ENCODE results near the gene IRX4.
A peak's percentile ranks its signal among the peaks of the same experiment; 100 is the strongest.

Gene IRX4

GRCh38 chr5:1883120-1883924 lies 597 bp upstream of the IRX4 start:
- DNase-seq (ENCODE audit: extremely low spot score) = peak; percentile 73
- TF ChIP-seq L3MBTL2 (conservative IDR thresholded peaks at IDR 0.05) (peak; percentile 74), NFRKB (IDR thresholded peaks at IDR 0.05) (no peak)
- ChIA-PET CTCF (no interaction called here), POLR2A (interaction anchor here (0.7 to 1.6 kb wide), 2 partner anchors 82 to 84 kb away, joined by 3 to 5 read pairs; partner anchors contain the start of gene NDUFS6)

- no peak for TF ChIP-seq BHLHE40 (IDR thresholded peaks at IDR 0.05; ENCODE audit: borderline replicate concordance)
- no peak for TF ChIP-seq ARNT (IDR thresholded peaks at IDR 0.05)
- TF ChIP-seq HDGF (IDR thresholded peaks at IDR 0.05; ENCODE audit: borderline replicate concordance) = no peak
- no peak for TF ChIP-seq LEF1 (IDR thresholded peaks at IDR 0.05; ENCODE audit: borderline replicate concordance)
- no peak for TF ChIP-seq ELF4 (IDR thresholded peaks at IDR 0.05)
- no peak for TF ChIP-seq SUZ12 (IDR thresholded peaks at IDR 0.05)
- no peak for TF ChIP-seq FOXK2 (IDR thresholded peaks at IDR 0.05)
- no peak for TF ChIP-seq ZNF384 (IDR thresholded peaks at IDR 0.05)
- TF ChIP-seq NFRKB (IDR thresholded peaks at IDR 0.05) = no peak
- TF ChIP-seq TARDBP (IDR thresholded peaks at IDR 0.05) = no peak
- no peak for TF ChIP-seq SP1 (IDR thresholded peaks at IDR 0.05)
- TF ChIP-seq FOXM1 (IDR thresholded peaks at IDR 0.05; ENCODE audit: borderline replicate concordance) = no peak
- TF ChIP-seq CTBP1 (IDR thresholded peaks at IDR 0.05; ENCODE audit: borderline replicate concordance) = no peak
- TF ChIP-seq PKNOX1 (IDR thresholded peaks at IDR 0.05) = no peak
- TF ChIP-seq FOXA1 (IDR thresholded peaks at IDR 0.05) = no peak
- no peak for TF ChIP-seq L3MBTL2 (conservative IDR thresholded peaks at IDR 0.05)
- CTCF ChIA-PET = no interaction called here
- POLR2A ChIA-PET = no interaction called here
- no peak for DNase-seq (ENCODE audit: extremely low spot score)
Observed at GRCh38 chr5:1881731-1882336, 891 bp downstream of the IRX4 start.

GRCh38 chr5:1881098-1881572 lies 1.6 kb downstream of the IRX4 start:
- no peak for DNase-seq (ENCODE audit: extremely low spot score)
- POLR2A ChIA-PET = no interaction called here
- TF ChIP-seq BHLHE40 (IDR thresholded peaks at IDR 0.05; ENCODE audit: borderline replicate concordance) = no peak
- no peak for TF ChIP-seq PKNOX1 (IDR thresholded peaks at IDR 0.05)
- no peak for TF ChIP-seq ARNT (IDR thresholded peaks at IDR 0.05)
- TF ChIP-seq FOXA1 (IDR thresholded peaks at IDR 0.05) = no peak
- TF ChIP-seq FOXM1 (IDR thresholded peaks at IDR 0.05; ENCODE audit: borderline replicate concordance) = no peak
- no peak for TF ChIP-seq LEF1 (IDR thresholded peaks at IDR 0.05; ENCODE audit: borderline replicate concordance)
- TF ChIP-seq CTBP1 (IDR thresholded peaks at IDR 0.05; ENCODE audit: borderline replicate concordance) = no peak
- no peak for TF ChIP-seq ZNF384 (IDR thresholded peaks at IDR 0.05)
- TF ChIP-seq ELF4 (IDR thresholded peaks at IDR 0.05) = no peak
- TF ChIP-seq SP1 (IDR thresholded peaks at IDR 0.05) = no peak
- TF ChIP-seq SUZ12 (IDR thresholded peaks at IDR 0.05) = no peak
- no peak for TF ChIP-seq FOXK2 (IDR thresholded peaks at IDR 0.05)
- no peak for TF ChIP-seq NFRKB (IDR thresholded peaks at IDR 0.05)
- no peak for TF ChIP-seq HDGF (IDR thresholded peaks at IDR 0.05; ENCODE audit: borderline replicate concordance)
- TF ChIP-seq L3MBTL2 (conservative IDR thresholded peaks at IDR 0.05) = no peak
- TF ChIP-seq TARDBP (IDR thresholded peaks at IDR 0.05) = no peak
- CTCF ChIA-PET = no interaction called here

GRCh38 chr5:1880377-1881025 lies 2.2 kb downstream of the IRX4 start:
- CTCF ChIA-PET = no interaction called here

More at GRCh38 chr5:1880377-1881025, 2.2 kb downstream of the IRX4 start:
- no peak for DNase-seq (ENCODE audit: extremely low spot score)
- TF ChIP-seq CTBP1 (IDR thresholded peaks at IDR 0.05; ENCODE audit: borderline replicate concordance) (no peak), FOXK2 (IDR thresholded peaks at IDR 0.05) (no peak), ARNT (IDR thresholded peaks at IDR 0.05) (no peak), TARDBP (IDR thresholded peaks at IDR 0.05) (no peak), SP1 (IDR thresholded peaks at IDR 0.05) (no peak), BHLHE40 (IDR thresholded peaks at IDR 0.05; ENCODE audit: borderline replicate concordance) (no peak), HDGF (IDR thresholded peaks at IDR 0.05; ENCODE audit: borderline replicate concordance) (no peak), PKNOX1 (IDR thresholded peaks at IDR 0.05) (no peak), ELF4 (IDR thresholded peaks at IDR 0.05) (no peak), FOXM1 (IDR thresholded peaks at IDR 0.05; ENCODE audit: borderline replicate concordance) (no peak), SUZ12 (IDR thresholded peaks at IDR 0.05) (no peak), NFRKB (IDR thresholded peaks at IDR 0.05) (no peak), LEF1 (IDR thresholded peaks at IDR 0.05; ENCODE audit: borderline replicate concordance) (no peak)
- POLR2A ChIA-PET = no interaction called here
